IPS-18a (cell line): ENCODE data around the gene MANBA.

Experiments
- H3K27ac ChIP-seq: one replicate; pipeline ENCODE4 v1.5.1; 2013; ENCODE audit warnings: low read length
- H3K27me3 ChIP-seq: one replicate; pipeline ENCODE4 v1.6.1; 2013; ENCODE audit warnings: mild to moderate bottlenecking, low read length; ENCODE audit not compliant: control insufficient read depth, insufficient read depth
- H3K36me3 ChIP-seq: one replicate; pipeline ENCODE4 v1.6.1; 2013; ENCODE audit warnings: low read depth, low read length; ENCODE audit not compliant: control insufficient read depth
- H3K4me1 ChIP-seq: one replicate; pipeline ENCODE4 v1.6.1; 2013; ENCODE audit warnings: low read depth, low read length; ENCODE audit not compliant: control insufficient read depth
- H3K4me3 ChIP-seq: one replicate; pipeline ENCODE4 v1.5.1; 2013; ENCODE audit warnings: low read length
- H3K9ac ChIP-seq: one replicate; pipeline ENCODE4 v1.6.1; 2013; ENCODE audit warnings: mild to moderate bottlenecking, low read length, moderate library complexity
- H3K9me3 ChIP-seq: one replicate; pipeline ENCODE4 v1.6.1; 2013; ENCODE audit warnings: low read depth, low read length; ENCODE audit not compliant: control insufficient read depth

The MANBA gene

DNA sequence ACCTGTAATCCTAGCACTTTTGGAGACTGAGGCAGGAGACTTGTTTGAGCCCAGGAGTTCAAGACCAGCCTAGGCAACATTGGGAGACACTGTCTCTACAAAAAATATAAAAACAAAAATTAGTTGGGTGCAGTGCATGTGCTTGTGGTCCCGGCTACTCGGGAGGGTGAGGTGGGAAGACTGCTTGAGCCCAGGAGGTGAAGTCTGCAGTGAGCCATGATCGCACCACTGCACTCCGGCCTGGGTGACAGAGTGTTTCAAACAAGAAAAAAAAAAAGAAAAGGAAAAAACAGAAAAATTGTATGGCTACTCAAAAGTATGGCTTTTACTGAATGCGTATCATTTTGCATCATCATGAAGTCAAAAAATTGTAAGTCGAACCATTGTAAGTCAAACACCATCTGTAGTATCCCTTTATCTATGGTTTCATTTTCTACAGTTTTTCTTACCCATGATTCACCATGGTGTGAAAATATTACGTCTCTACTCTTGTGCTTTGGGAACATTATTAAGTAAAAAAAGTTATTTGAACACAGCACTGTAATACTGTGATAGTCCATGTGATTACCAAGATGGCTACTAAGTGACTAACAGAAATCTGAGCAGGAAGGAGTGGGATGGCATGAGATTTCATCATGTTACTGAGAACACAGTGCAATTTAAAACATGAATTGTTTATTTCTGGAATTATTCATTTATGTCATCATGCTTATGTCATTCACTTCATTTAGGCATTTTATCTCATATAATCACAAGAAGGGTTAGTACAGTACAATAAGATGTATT is 26.5 kb upstream of the MANBA start:
- Histone ChIP-seq H3K4me1 (no peaks in the 10 kb centered on the region), H3K9me3 (no peaks in the 10 kb centered on the region), H3K9ac (no peak overlapping the region), H3K36me3 (no peaks in the 10 kb centered on the region), H3K4me3 (no peak overlapping the region), H3K27me3 (no peaks in the 10 kb centered on the region), H3K27ac (no peak overlapping the region)

DNA sequence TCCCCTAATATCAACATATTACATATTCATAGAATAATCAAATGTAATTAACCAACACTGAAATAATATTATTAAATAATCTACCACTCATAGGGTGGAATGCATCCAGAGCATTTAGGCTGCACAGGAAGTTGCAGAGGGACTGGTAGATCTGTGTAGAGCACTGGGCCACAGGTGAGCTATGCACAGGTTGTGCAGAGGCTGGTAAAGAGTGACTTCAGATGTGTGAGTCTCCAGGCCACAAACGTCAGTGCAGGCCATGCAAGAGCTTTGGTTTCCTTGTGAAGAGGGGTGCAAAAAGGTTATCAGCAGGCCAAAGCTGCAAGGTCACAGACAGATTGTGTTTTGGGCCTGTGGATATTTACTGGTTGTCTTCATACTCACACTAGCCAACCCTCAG is 25.5 kb upstream of the MANBA start:
- Histone ChIP-seq H3K9me3 (no peaks in the 10 kb centered on the region), H3K36me3 (no peaks in the 10 kb centered on the region), H3K27ac (no peak overlapping the region), H3K4me3 (no peak overlapping the region), H3K27me3 (no peaks in the 10 kb centered on the region), H3K9ac (no peak overlapping the region), H3K4me1 (no peaks in the 10 kb centered on the region)

DNA sequence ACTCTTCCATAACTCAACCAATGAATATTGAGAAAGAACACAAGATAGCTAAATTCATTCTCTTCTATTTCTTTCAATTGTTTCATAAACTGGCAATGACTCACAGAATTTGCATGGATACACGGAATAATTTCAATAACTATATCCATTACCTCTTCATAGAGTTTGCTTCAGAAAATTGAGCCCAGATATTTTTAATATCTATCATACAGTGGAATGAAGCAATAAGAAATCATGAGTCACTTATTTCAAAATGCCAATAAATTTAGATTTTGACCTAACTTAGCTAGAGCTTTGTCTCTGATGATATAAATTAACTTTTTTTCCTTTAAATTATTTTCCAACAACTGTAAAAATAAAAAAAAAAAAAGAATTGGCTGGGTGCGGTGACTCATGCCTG is 22.2 kb upstream of the MANBA start:
- Histone ChIP-seq H3K27ac (no peak overlapping the region), H3K9me3 (no peaks in the 10 kb centered on the region), H3K27me3 (no peaks in the 10 kb centered on the region), H3K9ac (no peak overlapping the region), H3K36me3 (no peaks in the 10 kb centered on the region), H3K4me1 (no peaks in the 10 kb centered on the region), H3K4me3 (no peak overlapping the region)

DNA sequence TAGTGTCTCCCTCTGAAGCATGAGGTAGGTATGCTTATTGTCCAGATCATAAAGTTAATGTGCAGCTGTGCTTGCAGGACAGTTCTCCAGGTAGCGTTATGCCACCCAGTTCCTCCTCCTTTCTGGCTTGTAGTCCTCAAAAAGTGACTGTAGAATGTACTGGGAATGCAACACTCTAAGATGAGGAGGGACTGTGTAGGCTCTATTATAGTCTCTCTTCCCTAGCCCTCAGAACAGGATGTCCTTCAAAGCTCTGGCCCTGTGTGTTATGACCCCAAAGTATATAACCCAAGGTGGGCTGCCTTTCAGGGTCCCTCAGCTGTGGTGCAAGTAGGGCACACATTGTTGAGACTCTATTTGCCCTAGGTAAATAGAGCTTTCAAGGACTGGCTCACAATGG is 20.8 kb upstream of the MANBA start:
- Histone ChIP-seq H3K36me3 (no peaks in the 10 kb centered on the region), H3K27me3 (no peaks in the 10 kb centered on the region), H3K4me1 (no peaks in the 10 kb centered on the region), H3K9me3 (no peaks in the 10 kb centered on the region), H3K27ac (no peak overlapping the region), H3K9ac (no peak overlapping the region), H3K4me3 (no peak overlapping the region)

DNA sequence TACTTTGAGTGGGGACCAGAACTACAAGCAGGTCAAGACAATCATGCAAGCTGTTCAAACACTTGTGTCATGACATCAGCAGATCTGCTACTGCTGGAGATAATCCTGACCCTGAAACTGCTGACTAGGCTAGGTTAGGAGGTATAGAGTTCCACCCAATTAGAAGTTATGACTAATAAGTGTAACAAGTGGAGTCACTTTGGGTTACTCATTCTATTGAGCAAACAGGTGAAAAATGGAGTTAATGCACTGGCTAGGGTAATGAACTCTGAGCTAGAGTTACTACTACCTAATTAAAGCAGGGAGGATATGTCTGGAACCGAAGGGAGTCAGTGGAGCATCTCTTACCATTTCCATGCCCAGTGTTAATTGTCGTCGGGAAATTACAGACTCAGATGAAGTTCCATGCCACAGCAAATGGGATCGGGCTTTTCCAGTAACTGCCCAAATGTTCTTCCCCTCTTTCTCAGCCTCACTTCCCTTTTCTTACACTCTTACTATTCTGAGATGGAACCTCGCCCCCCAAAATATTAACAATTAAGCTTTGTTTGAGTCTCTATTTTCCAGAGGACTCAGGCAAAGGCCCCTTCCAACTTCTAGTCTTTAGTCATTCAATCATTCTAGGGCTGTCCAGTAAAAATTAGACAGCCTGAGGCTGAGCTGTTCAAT is 19.8 kb upstream of the MANBA start:
- Histone ChIP-seq H3K27me3 (no peaks in the 10 kb centered on the region), H3K36me3 (no peaks in the 10 kb centered on the region), H3K27ac (no peak overlapping the region), H3K9ac (no peak overlapping the region), H3K4me1 (no peaks in the 10 kb centered on the region), H3K9me3 (no peaks in the 10 kb centered on the region), H3K4me3 (no peak overlapping the region)

DNA sequence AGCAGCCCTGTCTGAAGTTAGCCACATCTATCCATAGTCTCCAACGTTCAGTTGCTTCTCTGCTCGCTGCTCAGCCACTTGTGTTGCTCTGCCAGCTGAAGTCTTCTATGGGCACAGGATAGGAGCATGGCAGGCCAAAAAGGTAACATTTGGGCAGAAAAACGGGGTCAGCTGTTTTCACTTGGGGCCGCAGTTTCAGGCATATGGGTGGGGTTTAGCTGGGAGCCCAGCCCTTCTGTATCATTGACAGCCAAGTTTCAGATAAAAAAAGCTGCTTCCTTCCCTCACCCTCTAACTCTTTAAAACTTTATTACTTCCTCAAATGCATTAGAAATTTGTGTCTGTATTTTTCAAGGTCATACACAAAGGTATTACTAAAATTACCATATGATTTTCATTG is 18.4 kb upstream of the MANBA start:
- no peaks in the 10 kb centered on the region for H3K27me3 ChIP-seq
- no peak overlapping the region for H3K27ac ChIP-seq
- no peaks in the 10 kb centered on the region for H3K4me1 ChIP-seq
- H3K36me3 ChIP-seq = no peaks in the 10 kb centered on the region
- H3K4me3 ChIP-seq = no peak overlapping the region
- H3K9me3 ChIP-seq = no peaks in the 10 kb centered on the region
- H3K9ac ChIP-seq = no peak overlapping the region

DNA sequence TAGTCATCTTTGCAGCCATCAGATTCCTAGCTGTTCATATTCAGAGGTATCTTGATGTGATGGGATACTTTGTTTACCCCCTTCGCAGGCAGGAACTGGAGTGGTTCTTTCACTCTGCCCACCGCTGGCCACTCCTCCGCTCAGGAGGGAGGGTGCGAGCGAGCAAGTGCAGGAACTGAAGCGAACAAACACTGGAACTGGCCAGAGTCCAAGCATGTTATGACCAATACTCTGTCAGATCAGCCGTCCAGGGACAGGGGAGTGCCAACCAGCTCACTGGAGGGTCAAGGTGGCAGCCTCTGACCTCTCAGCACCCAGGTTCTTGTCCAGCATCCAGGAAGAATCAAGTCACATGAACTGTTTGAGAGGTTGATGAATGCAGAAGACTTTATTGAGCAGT is 18.0 kb upstream of the MANBA start:
- Histone ChIP-seq H3K9ac (no peak overlapping the region), H3K4me1 (no peaks in the 10 kb centered on the region), H3K27ac (no peak overlapping the region), H3K9me3 (no peaks in the 10 kb centered on the region), H3K27me3 (no peaks in the 10 kb centered on the region), H3K4me3 (no peak overlapping the region), H3K36me3 (no peaks in the 10 kb centered on the region)

DNA sequence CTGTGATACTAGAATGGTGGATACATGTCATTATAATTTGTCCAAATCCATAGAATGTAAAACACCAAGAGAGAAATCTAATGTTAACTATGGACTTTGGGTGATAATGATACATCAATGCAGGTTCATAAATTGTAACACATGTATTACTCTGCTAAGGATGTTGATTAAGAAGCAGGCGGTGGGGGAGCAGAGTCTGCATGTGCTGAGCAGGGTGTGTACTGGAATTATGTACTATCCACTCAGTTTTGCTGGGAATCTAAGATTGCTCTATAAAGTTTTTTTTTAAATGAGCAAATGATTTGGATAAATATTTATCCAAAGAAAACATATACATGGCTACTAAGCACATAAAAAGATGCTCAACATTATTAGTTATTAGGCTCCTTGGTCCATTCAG is 15.0 kb upstream of the MANBA start:
- H3K27me3 ChIP-seq = no peaks in the 10 kb centered on the region
- no peaks in the 10 kb centered on the region for H3K4me1 ChIP-seq
- no peak overlapping the region for H3K9ac ChIP-seq
- no peak overlapping the region for H3K4me3 ChIP-seq
- H3K9me3 ChIP-seq = no peaks in the 10 kb centered on the region
- no peaks in the 10 kb centered on the region for H3K36me3 ChIP-seq
- no peak overlapping the region for H3K27ac ChIP-seq

DNA sequence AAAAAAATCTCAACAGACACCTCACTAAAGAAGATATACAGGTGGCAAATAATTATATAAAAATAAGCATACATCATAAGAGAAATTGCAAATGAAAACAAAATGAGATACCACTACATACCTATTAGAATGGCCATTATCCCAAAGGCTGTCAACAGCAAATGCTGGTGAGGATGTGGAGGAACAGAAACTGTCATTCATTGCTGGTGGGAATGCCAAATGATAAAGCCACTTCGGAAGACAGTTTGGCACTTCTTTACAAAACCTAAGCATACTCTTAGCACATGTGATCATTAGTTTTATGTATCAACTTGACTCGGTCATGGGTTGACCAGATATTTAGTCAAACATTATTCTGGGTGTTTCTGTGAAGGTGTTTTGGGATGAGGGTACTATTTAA is 13.5 kb upstream of the MANBA start:
- Histone ChIP-seq H3K4me3 (no peak overlapping the region), H3K27me3 (no peaks in the 10 kb centered on the region), H3K27ac (no peak overlapping the region), H3K36me3 (no peaks in the 10 kb centered on the region), H3K9me3 (no peaks in the 10 kb centered on the region), H3K4me1 (no peaks in the 10 kb centered on the region), H3K9ac (no peak overlapping the region)

DNA sequence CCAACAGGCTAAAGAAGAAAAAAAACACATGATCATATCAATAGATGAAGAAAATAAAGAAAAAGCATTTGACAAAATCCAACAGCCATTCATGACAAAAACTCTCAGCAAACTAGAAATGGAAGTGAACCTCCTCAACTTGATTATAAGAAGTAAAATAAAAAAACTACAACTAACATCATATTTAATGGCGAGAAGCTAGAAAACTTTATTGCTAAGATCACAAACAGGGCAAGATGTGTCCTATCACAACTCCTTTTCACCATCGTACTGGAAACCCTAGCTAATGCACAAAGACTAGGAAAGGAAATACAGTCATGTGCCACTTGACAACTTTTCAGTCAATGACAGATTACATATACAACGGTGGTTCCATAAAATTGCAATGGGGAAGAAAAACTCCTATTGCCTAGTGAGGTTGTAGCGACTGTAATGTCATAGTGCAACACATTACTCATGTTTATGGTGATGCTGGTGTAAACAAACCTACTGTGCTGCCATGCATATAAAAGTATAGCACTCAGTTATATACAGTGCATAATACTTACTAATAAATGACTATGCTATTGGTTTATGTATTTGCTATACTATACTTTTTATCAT is 12.1 kb upstream of the MANBA start:
- H3K36me3 ChIP-seq = no peaks in the 10 kb centered on the region
- H3K4me3 ChIP-seq = no peak overlapping the region
- no peaks in the 10 kb centered on the region for H3K27me3 ChIP-seq
- no peaks in the 10 kb centered on the region for H3K4me1 ChIP-seq
- H3K27ac ChIP-seq = no peak overlapping the region
- no peak overlapping the region for H3K9ac ChIP-seq
- H3K9me3 ChIP-seq = no peaks in the 10 kb centered on the region

DNA sequence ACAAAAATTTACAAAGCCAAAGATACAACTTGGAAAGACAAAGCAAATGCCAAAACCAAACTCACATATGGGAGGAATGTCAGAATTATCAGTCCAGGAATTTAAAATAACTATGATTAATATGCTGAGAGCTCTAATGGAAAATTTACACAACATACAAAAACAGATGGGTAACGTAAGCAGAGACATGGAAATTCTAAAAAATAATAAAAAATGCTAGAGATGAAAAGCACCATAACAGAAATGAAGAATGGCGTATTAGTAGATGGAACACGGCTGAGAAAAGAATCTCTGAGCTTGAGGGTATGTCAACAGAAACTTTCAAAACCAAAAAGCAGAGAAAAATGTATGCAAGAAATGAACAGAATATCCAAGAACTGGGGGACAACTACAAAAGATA is 4.1 kb upstream of the MANBA start:
- peaks cover 14% of the 10 kb centered on the region for H3K27me3 ChIP-seq
- H3K9me3 ChIP-seq = no peaks in the 10 kb centered on the region
- H3K4me1 ChIP-seq = no peaks in the 10 kb centered on the region
- H3K4me3 ChIP-seq = no peak overlapping the region
- no peak overlapping the region for H3K27ac ChIP-seq
- H3K36me3 ChIP-seq = no peaks in the 10 kb centered on the region
- no peak overlapping the region for H3K9ac ChIP-seq

DNA sequence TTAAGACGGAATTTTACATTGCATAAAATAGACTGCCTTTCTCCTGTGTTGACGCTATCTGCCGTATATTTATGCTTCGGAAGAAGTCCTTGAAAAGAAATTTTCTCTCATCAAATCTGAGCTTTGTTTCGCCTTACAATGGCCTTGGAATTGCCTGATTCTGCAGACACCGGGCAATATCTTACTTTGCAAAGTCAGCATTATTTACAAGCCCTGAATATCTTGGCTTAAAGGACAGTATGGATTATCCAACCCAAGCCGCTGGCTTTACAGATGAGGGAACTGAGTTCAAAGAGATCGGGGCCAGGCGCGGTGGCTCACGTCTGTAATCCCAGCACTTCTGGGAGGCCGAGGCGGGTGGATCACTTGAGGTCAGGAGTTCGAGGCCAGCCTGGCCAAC is 1.1 kb upstream of the MANBA start:
- Histone ChIP-seq H3K36me3 (no peaks in the 10 kb centered on the region), H3K9ac (no peak overlapping the region), H3K4me3 (peak overlapping the region; percentile 95), H3K27ac (no peak overlapping the region), H3K4me1 (peaks cover 7% of the 10 kb centered on the region), H3K9me3 (no peaks in the 10 kb centered on the region), H3K27me3 (peaks cover 18% of the 10 kb centered on the region)
